LNCaP clone FGC (cell line): Measurements from ENCODE around the gene RGS6.

Experiments
- DNase-seq: peaks from one replicate; pipeline ENCODE4 v3.0.0-alpha.2; 2011; ENCODE audit warnings: low read depth
- H3K4me3 ChIP-seq: 2 replicates; pipeline ENCODE4 v1.5.1; 2011; ENCODE audit warnings: mild to moderate bottlenecking, low read depth, low read length, control low read depth
- TF ChIP-seq, protein P1 (sequence below): IDR thresholded peaks from 2 replicates; pipeline ENCODE4 v1.5.1; 2012; ENCODE audit warnings: mild to moderate bottlenecking; ENCODE audit not compliant: control insufficient read depth, insufficient read depth; ENCODE audit errors: extremely low read depth

RGS6 gene

GRCh38 chr14:72595152-72595862 is 663.1 kb downstream of the RGS6 start:
- no peak for DNase-seq
- no peak overlapping the region for H3K4me3 ChIP-seq
- TF ChIP-seq, protein P1, sequence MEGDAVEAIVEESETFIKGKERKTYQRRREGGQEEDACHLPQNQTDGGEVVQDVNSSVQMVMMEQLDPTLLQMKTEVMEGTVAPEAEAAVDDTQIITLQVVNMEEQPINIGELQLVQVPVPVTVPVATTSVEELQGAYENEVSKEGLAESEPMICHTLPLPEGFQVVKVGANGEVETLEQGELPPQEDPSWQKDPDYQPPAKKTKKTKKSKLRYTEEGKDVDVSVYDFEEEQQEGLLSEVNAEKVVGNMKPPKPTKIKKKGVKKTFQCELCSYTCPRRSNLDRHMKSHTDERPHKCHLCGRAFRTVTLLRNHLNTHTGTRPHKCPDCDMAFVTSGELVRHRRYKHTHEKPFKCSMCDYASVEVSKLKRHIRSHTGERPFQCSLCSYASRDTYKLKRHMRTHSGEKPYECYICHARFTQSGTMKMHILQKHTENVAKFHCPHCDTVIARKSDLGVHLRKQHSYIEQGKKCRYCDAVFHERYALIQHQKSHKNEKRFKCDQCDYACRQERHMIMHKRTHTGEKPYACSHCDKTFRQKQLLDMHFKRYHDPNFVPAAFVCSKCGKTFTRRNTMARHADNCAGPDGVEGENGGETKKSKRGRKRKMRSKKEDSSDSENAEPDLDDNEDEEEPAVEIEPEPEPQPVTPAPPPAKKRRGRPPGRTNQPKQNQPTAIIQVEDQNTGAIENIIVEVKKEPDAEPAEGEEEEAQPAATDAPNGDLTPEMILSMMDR, result no peak

GRCh38 chr14:72597252-72598233 is 665.3 kb downstream of the RGS6 start:
- H3K4me3 ChIP-seq, result no peak overlapping the region
- no peak for DNase-seq
- TF ChIP-seq, protein P1, result no peak

GRCh38 chr14:72598306-72598705 is 666.1 kb downstream of the RGS6 start:
- DNase-seq, result no peak
- TF ChIP-seq, protein P1, result no peak
- no peak overlapping the region for H3K4me3 ChIP-seq

GRCh38 chr14:72599579-72600470 is 667.6 kb downstream of the RGS6 start:
- no peak for DNase-seq
- H3K4me3 ChIP-seq, result no peak overlapping the region
- TF ChIP-seq, protein P1, result no peak

GRCh38 chr14:72600551-72601330 is 668.5 kb downstream of the RGS6 start:
- no peak overlapping the region for H3K4me3 ChIP-seq
- TF ChIP-seq, protein P1, result no peak
- no peak for DNase-seq

- TF ChIP-seq, protein P1, result no peak
- DNase-seq, result no peak
- no peak overlapping the region for H3K4me3 ChIP-seq
These were observed 671.4 kb downstream of the RGS6 start for GRCh38 chr14:72603639-72604038.
